Parietal lobe (tissue), 1 donor: ENCODE measurements around the gene PTPN14. TPM values are rescaled to one million over a fixed set of nuclear protein-coding genes. Genes with fewer than 3 reads are reported as not detected.

Experiments used
- total RNA-seq: library from RNA; depleted of rRNA; stranded (reverse); fragments of >200 nt; gene quantifications from one replicate; pipeline ENCODE4 v1.2.3, GENCODE V29; 2014

The PTPN14 gene
- 2.2 TPM for total RNA-seq

DNA sequence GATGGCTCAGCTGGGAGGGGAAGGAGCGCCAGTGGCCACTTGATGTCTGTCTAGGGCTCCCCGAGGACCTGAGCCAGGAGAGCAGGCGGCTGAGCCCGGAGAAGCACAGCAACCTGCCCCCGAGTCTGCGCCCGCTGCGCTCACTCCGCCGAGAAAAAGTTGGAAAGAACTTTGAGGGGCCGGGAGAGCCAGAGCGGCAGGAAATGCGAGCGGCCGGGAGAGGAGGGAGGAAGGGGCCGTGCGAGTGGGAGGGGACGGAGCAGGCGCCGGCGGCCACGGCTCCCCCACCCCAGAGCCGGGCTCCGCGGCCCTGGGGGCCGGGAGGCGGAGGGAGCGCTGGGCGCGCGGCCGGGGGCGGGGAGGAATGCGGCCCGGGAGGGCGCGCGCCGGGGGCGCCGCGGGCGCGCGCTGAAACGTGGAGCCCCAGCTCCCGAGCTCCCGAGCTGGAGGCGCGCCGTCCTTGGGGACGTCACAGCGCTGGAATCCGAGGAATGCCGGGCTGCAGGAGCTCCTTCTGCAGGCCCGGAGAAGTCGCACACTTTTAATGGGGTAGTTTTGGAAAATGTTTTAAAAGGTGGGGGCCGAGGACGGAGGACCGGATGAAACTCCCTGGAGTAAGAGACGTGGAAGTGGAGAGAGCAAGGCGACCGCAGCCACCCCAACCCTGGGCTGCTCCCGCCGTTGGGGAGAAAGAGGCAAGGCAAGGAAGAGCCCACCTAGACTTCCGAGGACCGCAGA is at the start of gene PTPN14:
PTPN14 (minus strand) TSS at position 167 of the 738 bp plus-strand sequence. CDS start 86,799 bp downstream, outside the sequence.

Other genes with a start within 250 kb of the PTPN14 start
- gene CENPF, start 51.6 kb upstream of the PTPN14 start, total RNA-seq: 30.0 TPM